H9 (cell line): Measurements from ENCODE around the gene HILPDA. TPM values are rescaled to one million over a fixed set of nuclear protein-coding genes. Genes with fewer than 3 reads are reported as not detected.

Experiments used
- DNase-seq: peaks from one replicate; pipeline ENCODE4 v3.0.0-alpha.2; 2017
- H2AFZ ChIP-seq: one replicate; pipeline ENCODE4 v1.6.1; 2013; ENCODE audit warnings: mild to moderate bottlenecking, low read length, control low read depth, moderate library complexity
- H2AK5ac ChIP-seq: 2 replicates; pipeline ENCODE4 v1.6.1; 2013; ENCODE audit warnings: low read length, control low read depth, mixed read lengths; ENCODE audit not compliant: insufficient read length
- H2BK120ac ChIP-seq: one replicate; pipeline ENCODE4 v1.6.1; 2013; ENCODE audit warnings: low read depth, mild to moderate bottlenecking, low read length, control low read depth, inconsistent platforms; ENCODE audit not compliant: poor library complexity, severe bottlenecking
- H2BK12ac ChIP-seq: 2 replicates; pipeline ENCODE4 v1.6.1; 2013; ENCODE audit warnings: low read length, control low read depth, mixed read lengths, low read depth; ENCODE audit not compliant: insufficient read length
- H2BK15ac ChIP-seq: 2 replicates; pipeline ENCODE4 v1.6.1; 2013; ENCODE audit warnings: low read depth, low read length, control low read depth
- H2BK20ac ChIP-seq: one replicate; pipeline ENCODE4 v1.6.1; 2013; ENCODE audit warnings: low read depth, mild to moderate bottlenecking, low read length, control low read depth, inconsistent platforms; ENCODE audit not compliant: poor library complexity, severe bottlenecking
- H2BK5ac ChIP-seq: 2 replicates; pipeline ENCODE4 v1.6.1; 2013; ENCODE audit warnings: low read length, control low read depth, mixed read lengths; ENCODE audit not compliant: insufficient read length
- H3K14ac ChIP-seq: 2 replicates; pipeline ENCODE4 v1.6.1; 2013; ENCODE audit warnings: low read length, control low read depth; ENCODE audit not compliant: insufficient read depth
- H3K18ac ChIP-seq: 2 replicates; pipeline ENCODE4 v1.6.1; 2013; ENCODE audit warnings: low read depth, mild to moderate bottlenecking, mixed read lengths, low read length, control low read depth; ENCODE audit not compliant: insufficient read length
- H3K23ac ChIP-seq: 2 replicates; pipeline ENCODE4 v1.6.1; 2013; ENCODE audit warnings: low read length, control low read depth, mixed read lengths, low read depth; ENCODE audit not compliant: insufficient read length
- H3K23me2 ChIP-seq: 2 replicates; pipeline ENCODE4 v1.6.1; 2013; ENCODE audit warnings: low read depth, mild to moderate bottlenecking, mixed read lengths, low read length, control low read depth; ENCODE audit not compliant: insufficient read length, poor library complexity, severe bottlenecking
- H3K27ac ChIP-seq: 2 replicates; pipeline ENCODE4 v1.5.1; 2013; ENCODE audit warnings: low read length, control low read depth, mixed read lengths, low read depth; ENCODE audit not compliant: insufficient read length
- H3K27me3 ChIP-seq: 2 replicates; pipeline ENCODE4 v1.6.1; 2013; ENCODE audit warnings: low read length, control low read depth, inconsistent platforms; ENCODE audit not compliant: insufficient read depth
- H3K4ac ChIP-seq: 2 replicates; pipeline ENCODE4 v1.6.1; 2013; ENCODE audit warnings: low read depth, mild to moderate bottlenecking, control low read depth, inconsistent platforms, low read length, moderate library complexity
- H3K4me1 ChIP-seq: 2 replicates; pipeline ENCODE4 v1.6.1; 2013; ENCODE audit warnings: low read length, control low read depth, inconsistent platforms; ENCODE audit not compliant: insufficient read depth
- H3K4me2 ChIP-seq: 2 replicates; pipeline ENCODE4 v1.6.1; 2013; ENCODE audit warnings: low read length, control low read depth, mixed read lengths; ENCODE audit not compliant: insufficient read length, insufficient read depth
- H3K56ac ChIP-seq: 2 replicates; pipeline ENCODE4 v1.6.1; 2013; ENCODE audit warnings: low read depth, mild to moderate bottlenecking, mixed read lengths, low read length, control low read depth; ENCODE audit not compliant: insufficient read length
- H3K79me1 ChIP-seq: 2 replicates; pipeline ENCODE4 v1.6.1; 2013; ENCODE audit warnings: low read depth, mild to moderate bottlenecking, moderate library complexity, low read length, control low read depth, inconsistent platforms; ENCODE audit not compliant: insufficient read depth, poor library complexity, severe bottlenecking
- H3K79me2 ChIP-seq: 2 replicates; pipeline ENCODE4 v1.6.1; 2013; ENCODE audit warnings: low read length, control low read depth, inconsistent platforms; ENCODE audit not compliant: insufficient read depth
- H3K9ac ChIP-seq: 2 replicates; pipeline ENCODE4 v1.6.1; 2013; ENCODE audit warnings: low read length, control low read depth, mixed read lengths; ENCODE audit not compliant: insufficient read length; ENCODE audit errors: extremely low read depth
- H3K9me3 ChIP-seq: one replicate; pipeline ENCODE4 v1.6.1; 2013; ENCODE audit warnings: low read depth, low read length, inconsistent platforms; ENCODE audit not compliant: control insufficient read depth
- H3T11ph ChIP-seq: one replicate; pipeline ENCODE4 v1.6.1; 2013; ENCODE audit warnings: mild to moderate bottlenecking, low read length, control low read depth, inconsistent platforms
- H4K20me1 ChIP-seq: one replicate; pipeline ENCODE4 v1.6.1; 2013; ENCODE audit not compliant: control insufficient read depth, insufficient read length, insufficient read depth
- H4K5ac ChIP-seq: 2 replicates; pipeline ENCODE4 v1.6.1; 2013; ENCODE audit warnings: low read depth, mild to moderate bottlenecking, mixed read lengths, low read length, control low read depth; ENCODE audit not compliant: insufficient read length
- H4K8ac ChIP-seq: replicated peaks from 2 replicates; pipeline ENCODE4 v1.6.1; 2013; ENCODE audit warnings: low read length, control low read depth, mixed read lengths, low read depth; ENCODE audit not compliant: insufficient read length
- H4K91ac ChIP-seq: 2 replicates; pipeline ENCODE4 v1.6.1; 2013; ENCODE audit warnings: low read depth, mild to moderate bottlenecking, moderate library complexity, mixed read lengths, low read length, control low read depth; ENCODE audit not compliant: insufficient read length
- H3K27ac Mint-ChIP-seq, 3 experiments: 2 replicates in 2 of 3; 3 replicates in 1 of 3; pipeline ENCODE4 v1.8.0; 2020 to 2021; ENCODE audit warnings: mixed read lengths in 3 of 3, mild to moderate bottlenecking in 1 of 3, moderate library complexity in 1 of 3
- H3K27me3 Mint-ChIP-seq: 2 replicates; pipeline ENCODE4 v1.8.0; 2021; ENCODE audit warnings: low read depth, mild to moderate bottlenecking, moderate library complexity, mixed read lengths
- H3K36me3 Mint-ChIP-seq, 3 experiments: 2 replicates in 2 of 3; 3 replicates in 1 of 3; pipeline ENCODE4 v1.8.0; 2020 to 2021; ENCODE audit warnings: low read depth in 3 of 3, mixed read lengths in 3 of 3; ENCODE audit not compliant: insufficient read depth in 1 of 3
- H3K4me1 Mint-ChIP-seq, 2 experiments: 2 replicates each; pipeline ENCODE4 v1.8.0; 2020; ENCODE audit warnings: mixed read lengths in 2 of 2
- H3K4me3 Mint-ChIP-seq, 2 experiments: 2 replicates in 1 of 2; 3 replicates in 1 of 2; pipeline ENCODE4 v1.8.0; 2020 to 2021; ENCODE audit warnings: mild to moderate bottlenecking in 2 of 2, mixed read lengths in 2 of 2, moderate library complexity in 1 of 2
- H3K9me3 Mint-ChIP-seq, 2 experiments: 2 replicates in 1 of 2; 3 replicates in 1 of 2; pipeline ENCODE4 v1.8.0; 2020; ENCODE audit warnings: mild to moderate bottlenecking in 2 of 2, mixed read lengths in 2 of 2, moderate library complexity in 1 of 2
- CTCF ChIP-seq: fragments of 200-600 bp; sonication (generic); conservative IDR thresholded peaks from 3 replicates; pipeline ENCODE4 v1.8.0; 2021; ENCODE audit warnings: antibody characterized with exemption, mild to moderate bottlenecking
- WGBS: extraction: QIAGEN DNeasy Blood & Tissue Kit; methylation state at CpG from one replicate; pipeline ENCODE4 v1.1.7; 2013; ENCODE audit warnings: missing lambda C conversion rate, low lambda C conversion rate, mixed read lengths; ENCODE audit not compliant: insufficient read length; ENCODE audit errors: extremely low coverage; 5-methylcytosine and 5-hydroxymethylcytosine counted together
- total RNA-seq: library from RNA; stranded (reverse); gene quantifications from 2 replicates; pipeline ENCODE4 v1.2.1, GENCODE V29; 2021

HILPDA gene
- total RNA-seq, 1 experiment from 2014 or later = 23.3 TPM

- TF ChIP-seq CTCF = no peak
- H3K4ac ChIP-seq = no peak overlapping the region
- H3K23me2 ChIP-seq = peaks cover 19% of the 10 kb centered on the region
- H4K5ac ChIP-seq = no peak overlapping the region
- peaks cover 4% of the 10 kb centered on the region; the same call in 1 of the 2 replicates for H3K4me1 ChIP-seq
- no peak overlapping the region for H3K56ac ChIP-seq
- H3K27ac ChIP-seq = no peak overlapping the region
- H3K23ac ChIP-seq = no peak overlapping the region
- no CpG with 5 or more reads among the region's 25 CpGs for WGBS
- no peak overlapping the region for H3K18ac ChIP-seq
- H3K27me3 ChIP-seq = peaks cover 29% of the 10 kb centered on the region
- H2AFZ ChIP-seq = no peak overlapping the region
- no peak overlapping the region for H4K8ac ChIP-seq
- no peak overlapping the region for H2BK20ac ChIP-seq
- H3T11ph ChIP-seq = no peak overlapping the region
- peak overlapping the region; percentile 60 to 88 for H3K4me3 Mint-ChIP-seq
- H2BK12ac ChIP-seq = no peak overlapping the region
- H3K14ac ChIP-seq = no peak overlapping the region
- peaks cover 35 to 36% of the 10 kb centered on the region in 2 experiments for H3K4me1 Mint-ChIP-seq
- no peak overlapping the region for H4K91ac ChIP-seq
- H3K9me3 ChIP-seq = no peaks in the 10 kb centered on the region
- no peaks in the 10 kb centered on the region for H3K79me2 ChIP-seq
- peaks cover 0 to 2% (median 0%) of the 10 kb centered on the region in 3 experiments; a peak in 1 of 7 replicates for H3K36me3 Mint-ChIP-seq
- no peak overlapping the region for H2BK5ac ChIP-seq
- H2BK15ac ChIP-seq = no peak overlapping the region
- H3K9ac ChIP-seq = no peak overlapping the region
- DNase-seq = no peak
- H4K20me1 ChIP-seq = peaks cover 4% of the 10 kb centered on the region
- H3K9me3 Mint-ChIP-seq = peaks cover 3 to 6% of the 10 kb centered on the region in 2 experiments; a peak in 3 of 5 replicates
- H2BK120ac ChIP-seq = no peak overlapping the region
- no peak overlapping the region; a peak in 1 of 7 replicates for H3K27ac Mint-ChIP-seq
- H3K4me2 ChIP-seq = peak overlapping the region; percentile 72
- no peaks in the 10 kb centered on the region for H3K79me1 ChIP-seq
- no peak overlapping the region for H2AK5ac ChIP-seq
- peaks cover 85% of the 10 kb centered on the region for H3K27me3 Mint-ChIP-seq
These were observed 46.7 kb upstream of the HILPDA start for GRCh38 chr7:128408709-128409595.
